GM19043 (cell line): ENCODE measurements around the gene NUDT1.

ENCODE experiments used
- ATAC-seq: cut with Tn5 transposase; IDR thresholded peaks from one replicate; pipeline ENCODE4 v1.9.1; 2021; ENCODE audit warnings: low read depth; ENCODE audit not compliant: unreplicated experiment

The NUDT1 gene

GRCh38 chr7:2204446-2204845 lies 37.6 kb upstream of the NUDT1 start:
- no peak for ATAC-seq

GRCh38 chr7:2205036-2205780 lies 36.8 kb upstream of the NUDT1 start:
- no peak for ATAC-seq

- ATAC-seq = no peak
Measured at GRCh38 chr7:2208712-2209111, 33.3 kb upstream of the NUDT1 start.

- no peak for ATAC-seq
Measured at GRCh38 chr7:2209146-2209960, 32.7 kb upstream of the NUDT1 start.

DNA sequence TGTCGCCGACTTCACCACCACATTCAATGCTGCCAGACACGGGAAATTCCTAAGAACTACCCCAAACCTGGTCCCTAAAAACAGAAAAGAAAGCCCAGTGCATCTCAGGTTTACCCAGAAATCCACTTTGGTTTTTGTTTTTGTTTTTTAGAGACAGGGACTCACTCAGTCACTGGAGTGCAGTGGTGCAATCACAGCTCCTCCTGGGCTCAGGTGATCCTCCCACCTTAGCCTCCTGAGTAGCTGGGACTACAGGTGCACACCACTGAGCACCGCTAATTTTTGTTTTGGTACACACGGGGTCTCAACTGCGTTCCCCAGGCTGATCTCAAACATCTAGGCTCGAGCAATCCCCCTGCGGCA lies 32.1 kb upstream of the NUDT1 start:
- no peak for ATAC-seq

GRCh38 chr7:2210551-2211258 lies 31.3 kb upstream of the NUDT1 start:
- ATAC-seq = no peak

GRCh38 chr7:2211259-2211880 lies 30.7 kb upstream of the NUDT1 start:
- ATAC-seq = no peak

DNA sequence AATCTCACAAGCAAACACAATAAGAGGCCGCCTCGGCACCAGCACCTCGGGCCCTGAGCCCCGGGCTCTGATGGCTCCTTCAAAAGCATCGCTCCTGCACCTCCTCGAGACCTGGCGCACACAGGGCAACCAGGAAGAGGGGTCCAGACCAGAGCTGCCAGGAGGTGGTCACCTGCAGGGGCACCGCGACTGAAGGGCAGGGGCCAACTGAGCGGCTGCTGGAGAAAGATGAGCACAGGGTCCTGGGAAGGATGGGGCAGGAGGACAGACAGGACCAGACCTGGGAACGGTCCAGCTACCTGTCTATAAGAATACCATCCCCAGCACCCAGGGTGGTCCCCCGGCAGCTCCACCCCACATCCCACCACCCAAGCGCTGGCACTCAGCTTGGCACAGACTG lies 30.1 kb upstream of the NUDT1 start:
- no peak for ATAC-seq

- ATAC-seq = no peak
Measured at GRCh38 chr7:2212906-2213305, 29.1 kb upstream of the NUDT1 start.

- ATAC-seq = no peak
Measured at GRCh38 chr7:2213551-2214215, 28.3 kb upstream of the NUDT1 start.

DNA sequence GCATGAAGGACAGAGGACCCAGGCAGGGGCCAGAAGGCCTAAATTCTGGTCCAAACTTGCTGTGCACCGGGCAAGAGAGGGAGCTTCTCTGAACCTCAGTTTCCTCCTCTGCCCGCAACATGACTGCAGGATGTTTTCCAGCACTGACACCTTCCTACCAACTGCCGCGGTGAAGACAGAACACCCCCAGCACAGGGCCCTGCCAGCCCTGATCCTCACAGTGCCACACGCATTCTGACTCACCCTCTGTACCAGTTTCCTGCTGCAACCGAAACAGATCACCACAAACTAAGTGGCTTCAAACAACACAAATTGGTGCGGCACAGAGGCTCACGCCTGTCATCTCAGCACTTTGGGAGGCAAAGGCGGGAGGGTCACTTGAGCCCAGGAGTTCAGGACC lies 27.4 kb upstream of the NUDT1 start:
- no peak for ATAC-seq

DNA sequence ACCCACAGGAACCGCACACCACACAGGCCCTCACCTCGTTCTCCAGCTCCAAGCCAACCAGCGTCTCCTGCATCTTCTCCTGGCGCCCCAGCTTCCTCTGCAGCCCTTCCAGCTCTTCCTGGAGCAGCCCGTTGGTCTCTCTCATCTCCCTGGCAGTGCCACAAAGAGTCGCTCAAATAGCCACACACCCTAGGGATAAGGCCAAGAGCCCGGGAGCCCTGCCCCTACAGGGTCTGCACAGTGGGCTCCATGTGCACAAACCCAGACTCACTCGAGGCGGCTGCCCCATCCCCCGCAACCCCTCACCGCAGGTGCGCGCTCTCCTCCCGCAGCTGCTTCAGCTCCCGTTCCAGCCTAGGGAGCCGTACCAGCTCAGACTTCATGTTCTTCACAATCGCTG lies 26.2 kb upstream of the NUDT1 start:
- ATAC-seq = no peak

- no peak for ATAC-seq
Measured at GRCh38 chr7:2217206-2217605, 24.8 kb upstream of the NUDT1 start.

- ATAC-seq = no peak
Measured at GRCh38 chr7:2217716-2218443, 24.1 kb upstream of the NUDT1 start.

GRCh38 chr7:2218444-2218785 lies 23.6 kb upstream of the NUDT1 start:
- no peak for ATAC-seq

GRCh38 chr7:2219136-2219535 lies 22.9 kb upstream of the NUDT1 start:
- ATAC-seq = no peak

GRCh38 chr7:2219606-2220005 lies 22.4 kb upstream of the NUDT1 start:
- ATAC-seq = no peak

DNA sequence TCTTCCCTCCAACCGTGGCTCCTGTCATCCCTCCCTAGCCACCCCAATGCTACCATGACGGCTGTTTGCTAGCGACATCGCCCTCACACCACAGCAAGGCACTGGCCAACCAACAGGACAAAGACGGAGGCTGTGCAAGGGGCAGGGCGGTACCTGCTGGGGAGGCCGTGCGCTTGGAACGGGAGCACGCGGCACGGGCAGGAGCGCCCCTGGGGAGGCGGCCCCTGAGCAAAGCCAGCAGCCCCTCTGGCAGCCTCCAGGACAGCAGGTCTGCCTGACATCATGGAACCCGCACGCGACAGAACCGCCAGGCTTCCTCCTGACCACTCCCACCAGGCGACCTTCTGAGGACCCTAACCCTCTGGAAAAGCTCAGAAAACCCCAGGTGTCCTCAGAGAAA lies 22.0 kb upstream of the NUDT1 start:
- no peak for ATAC-seq

DNA sequence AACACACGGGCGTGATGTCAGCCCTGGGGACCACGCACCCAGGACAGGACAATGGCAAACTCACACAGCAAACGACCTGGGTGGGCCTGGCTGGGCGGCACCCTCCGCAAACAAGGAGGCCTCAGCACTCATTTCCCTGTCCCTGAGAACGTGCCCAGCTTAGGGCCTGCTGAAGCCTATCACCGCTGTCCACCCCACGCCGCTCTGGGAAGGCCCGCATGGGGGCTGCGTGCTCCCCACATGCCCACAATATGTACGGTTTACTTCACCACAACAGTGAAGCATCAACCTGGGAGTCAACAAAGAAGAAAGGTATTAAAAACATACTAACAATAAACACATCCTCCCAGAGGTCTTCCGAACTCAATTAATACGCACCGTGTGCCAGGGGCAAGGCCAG lies 21.5 kb upstream of the NUDT1 start:
- no peak for ATAC-seq

DNA sequence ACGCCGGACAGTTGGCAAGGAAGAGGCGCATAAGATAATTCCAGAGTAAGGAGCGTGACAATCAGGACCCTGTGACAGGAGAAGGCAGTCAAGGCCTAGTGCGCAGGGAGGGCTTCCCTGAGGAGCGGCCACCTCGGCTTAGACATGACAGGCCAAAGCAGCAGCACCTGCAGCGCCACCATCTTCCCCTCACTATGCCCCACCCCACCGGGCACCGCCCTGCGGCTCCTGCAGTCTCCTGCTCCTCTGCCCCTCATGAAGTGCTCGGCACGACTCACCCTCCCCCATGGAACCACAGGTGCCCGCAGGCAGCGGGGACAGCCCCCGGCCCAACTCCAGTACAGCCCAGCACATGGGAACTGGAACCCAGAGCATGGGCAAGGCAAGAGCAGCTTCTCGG lies 21.1 kb upstream of the NUDT1 start:
- ATAC-seq = no peak
